Stimulated activated CD4-positive, alpha-beta T cell treated with anti-CD3 and anti-CD28 coated beads, Interleukin-12 subunit alpha, Interleukin-12 subunit beta, amount 100 ng/mL, for 24 hours (primary cell): Measurements from ENCODE around the gene TSPAN4.

Source experiments
- DNase-seq, 2 experiments: peaks; one replicate each; pipeline ENCODE4 v3.0.0-alpha.2; 2020; ENCODE audit warnings: low read depth in 2 of 2

The TSPAN4 gene

GRCh38 chr11:910044-910588, 67.5 kb downstream of the TSPAN4 start:
- no peak for DNase-seq

DNA sequence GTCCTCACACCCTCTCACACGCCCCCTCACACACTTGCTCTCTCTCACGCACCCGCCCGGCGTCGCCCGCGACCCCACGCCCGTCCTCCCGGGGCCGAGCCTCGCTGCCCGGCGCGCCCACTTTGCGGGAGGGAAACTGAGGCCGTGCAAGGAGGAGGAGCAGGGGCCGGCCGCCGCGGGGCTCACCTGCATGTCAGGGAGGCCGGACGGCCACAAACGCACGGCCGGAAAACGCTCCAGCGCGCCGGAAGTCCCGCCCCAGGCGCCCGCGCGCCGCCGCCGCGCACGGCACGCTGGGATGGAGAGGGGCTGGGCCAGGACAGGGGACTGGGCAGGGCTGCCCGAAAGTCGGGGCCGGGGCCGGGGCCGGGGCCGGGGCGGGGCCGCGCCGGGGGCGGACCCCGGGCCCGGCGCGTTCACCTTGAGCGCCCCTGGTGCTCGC, 68.0 kb downstream of the TSPAN4 start, which contains the start of gene CHID1:
TSS of gene CHID1 (minus strand) at position 222 of the 442 bp plus-strand sequence. CDS start 5,994 bp downstream, outside the sequence.
- DNase-seq: peak; percentile 82 to 83

DNA sequence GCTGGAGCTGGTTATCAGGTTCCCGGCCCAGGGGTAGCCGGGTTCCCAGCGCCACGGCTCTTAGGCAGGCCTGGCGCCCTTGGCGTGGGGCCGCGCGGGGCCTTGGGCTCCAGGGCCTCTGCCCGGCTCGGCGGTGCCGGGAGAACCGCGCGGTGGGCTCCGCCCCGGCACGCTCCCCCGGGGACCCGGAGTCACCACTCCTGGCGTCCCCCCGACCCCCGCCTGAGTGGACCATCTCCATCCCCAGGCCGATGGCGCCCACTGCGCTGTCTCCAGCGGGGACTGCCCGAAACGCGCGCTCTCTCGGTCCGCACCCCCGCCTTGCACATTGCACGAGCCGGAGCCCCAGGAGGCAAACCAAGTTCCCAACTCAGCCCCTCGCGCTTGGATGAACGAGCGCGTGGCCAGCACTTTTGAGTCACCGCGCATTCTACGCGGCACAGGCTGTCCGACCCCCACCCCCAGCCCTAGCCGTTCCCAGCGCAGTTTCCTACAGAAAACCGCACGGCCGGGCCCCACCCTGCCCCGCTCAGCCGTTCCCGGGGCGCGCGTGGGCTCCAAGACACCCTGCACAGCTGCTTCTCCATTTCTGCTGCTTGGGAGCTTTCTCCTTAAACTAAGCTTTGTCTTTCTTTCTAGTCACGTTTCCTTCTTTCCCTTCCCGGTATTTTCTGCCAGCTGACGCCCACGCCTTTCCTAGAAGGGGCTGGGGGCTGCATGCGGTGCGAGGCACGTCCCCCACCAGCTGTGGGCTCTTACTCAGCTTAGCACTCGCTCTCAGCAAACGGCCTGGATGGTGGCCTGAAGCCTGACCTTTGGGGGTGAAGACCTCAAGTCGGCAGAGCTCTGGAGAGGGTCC, 68.6 kb downstream of the TSPAN4 start:
- DNase-seq: peak; percentile 16 to 28

DNA sequence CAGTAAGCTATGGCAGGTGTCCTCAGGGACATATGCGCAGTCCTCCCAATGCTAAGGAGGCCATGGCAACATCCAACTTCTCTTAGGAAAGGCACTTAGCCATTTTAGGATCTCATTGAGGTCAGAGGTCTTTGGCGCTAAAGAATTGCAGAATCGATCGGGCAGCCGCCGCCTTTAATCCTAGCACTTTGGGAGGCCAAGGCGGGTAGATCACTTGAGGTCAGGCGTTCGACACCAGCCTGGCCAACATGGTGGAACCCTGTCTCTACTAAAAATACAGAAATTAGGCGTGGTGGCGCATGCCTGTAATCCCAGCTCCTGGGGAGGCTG, 69.2 kb downstream of the TSPAN4 start:
- no peak for DNase-seq

DNA sequence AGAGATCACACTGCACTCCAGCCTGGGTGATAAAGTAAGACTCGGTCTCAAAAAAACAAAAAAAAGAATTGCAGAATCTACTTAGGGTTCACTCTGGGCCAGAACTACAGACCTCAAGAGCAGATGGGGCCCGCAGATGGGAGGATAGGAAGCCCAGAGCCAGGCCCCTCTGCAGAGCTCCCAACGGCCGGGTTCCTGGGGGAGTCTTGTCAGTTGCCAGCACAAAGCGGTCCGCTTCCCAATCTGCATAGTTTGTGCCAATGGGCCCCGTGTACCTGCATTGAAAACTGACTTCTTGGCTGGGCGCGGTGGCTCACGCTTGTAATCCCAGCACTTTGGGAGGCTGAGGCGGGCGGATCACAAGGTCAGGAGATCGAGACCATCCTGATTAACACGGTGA, 69.6 kb downstream of the TSPAN4 start:
- no peak for DNase-seq

DNA sequence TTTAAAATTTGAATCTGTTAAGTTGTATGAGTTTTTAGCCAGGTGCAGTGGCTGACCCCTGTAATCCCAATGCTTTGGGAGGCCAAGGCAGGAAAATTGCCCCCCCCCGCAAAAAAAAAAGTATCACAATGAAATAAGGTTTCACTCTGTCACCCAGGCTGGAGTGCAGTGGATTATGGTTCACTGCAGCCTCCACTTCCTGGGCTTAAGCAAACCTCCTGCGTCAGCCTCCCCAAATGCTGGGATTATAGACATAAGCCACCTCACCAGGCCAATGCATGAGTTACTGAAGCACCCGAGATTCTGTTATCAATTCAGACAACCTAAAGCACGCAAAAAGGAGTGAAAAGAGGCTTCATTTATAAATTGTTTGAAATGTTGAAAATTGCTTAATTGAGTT, 70.4 kb downstream of the TSPAN4 start:
- no peak for DNase-seq

- DNase-seq: no peak
Observed at GRCh38 chr11:914204-914603, 71.6 kb downstream of the TSPAN4 start.

GRCh38 chr11:914747-915501, 72.3 kb downstream of the TSPAN4 start:
- no peak for DNase-seq
